Left renal pelvis (tissue), 4 donors: ENCODE results near the gene TIGD1. TPM values are rescaled to one million over a fixed set of nuclear protein-coding genes. Genes with fewer than 3 reads are reported as not detected.
"Not testable (repeated sequence)": the region's sequence is repeated elsewhere in the genome, so short reads cannot be mapped to it uniquely, and the experiment has no call there.

ENCODE experiments used
- DNase-seq, 4 donors: peaks; one replicate each; pipeline ENCODE4 v3.0.0-alpha.2; 2013; ENCODE audit warnings: low read depth in 4 of 4, low spot score in 3 of 4
- polyA plus RNA-seq, 4 donors: library from polyadenylated mRNA; unstranded; fragments of 120-200 nt; gene quantifications; one replicate each; pipeline ENCODE4 v1.2.1, GENCODE V29; 2013; ENCODE audit not compliant: insufficient read length in 4 of 4

TIGD1 gene
- polyA plus RNA-seq, 4 donors, result 9.5 to 15.6 (median 11.9) TPM

DNA sequence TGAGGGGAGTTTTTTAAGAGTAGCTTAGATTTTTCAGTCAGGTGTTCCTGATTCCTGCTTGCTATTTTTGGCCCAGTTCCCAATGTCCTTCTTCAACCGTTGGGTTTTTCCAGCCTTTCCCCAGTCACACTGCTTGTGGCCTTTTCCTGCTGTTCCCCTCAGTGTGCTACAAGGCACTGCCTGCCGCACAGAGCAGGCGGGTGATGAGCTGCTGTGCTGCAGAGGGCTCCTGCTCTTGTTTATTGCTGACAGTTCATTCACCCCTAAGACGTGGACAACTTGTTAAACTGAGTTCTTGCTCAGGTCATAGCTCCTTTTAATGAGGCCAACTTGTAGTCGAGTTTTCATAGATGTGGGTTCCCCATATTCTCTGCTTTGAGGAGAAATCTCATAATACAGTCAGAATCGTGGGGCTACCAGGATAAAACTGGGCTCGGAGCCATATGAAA lies 20.7 kb upstream of the TIGD1 start:
- no peak for DNase-seq

DNA sequence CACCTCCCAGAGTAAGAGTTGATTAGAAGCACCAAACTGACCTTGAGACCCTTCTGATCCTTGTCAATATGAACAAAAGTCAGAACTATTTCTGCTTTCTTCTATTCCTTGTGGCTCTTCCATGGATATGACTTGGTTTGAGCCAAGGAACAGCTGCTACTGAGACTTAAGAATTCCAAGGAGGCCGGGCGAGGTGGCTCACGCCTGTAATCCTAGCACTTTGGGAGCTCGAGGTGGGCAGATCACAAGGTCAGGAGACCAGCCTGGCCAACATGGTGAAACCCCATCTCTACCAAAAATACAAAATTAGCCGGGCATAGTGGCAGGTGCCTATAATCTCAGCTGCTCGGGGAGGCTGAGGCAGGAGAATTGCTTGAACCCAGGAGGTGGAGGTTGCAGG lies 20.1 kb upstream of the TIGD1 start:
- DNase-seq, result not testable (repeated sequence)

DNA sequence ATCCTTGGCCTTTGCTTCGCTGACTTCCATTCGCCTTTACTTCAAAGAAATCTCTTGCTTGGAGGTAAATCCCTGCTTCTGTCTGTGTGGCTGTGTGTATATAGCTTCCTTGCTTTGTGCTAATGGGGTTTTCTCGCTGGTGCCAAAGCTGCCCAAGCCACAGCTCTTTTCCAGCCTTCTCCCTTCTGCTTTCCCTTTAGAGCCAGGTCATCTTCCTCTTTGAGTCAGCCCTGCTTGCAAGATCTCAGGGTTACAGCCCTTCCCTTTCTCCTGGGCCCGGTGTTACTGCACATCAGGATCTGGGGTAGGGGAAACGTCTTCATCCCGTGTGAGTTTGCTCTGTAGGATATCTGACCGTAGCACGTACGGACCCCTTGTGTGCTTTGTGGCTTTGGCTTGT lies 19.2 kb upstream of the TIGD1 start:
- DNase-seq, result no peak

DNA sequence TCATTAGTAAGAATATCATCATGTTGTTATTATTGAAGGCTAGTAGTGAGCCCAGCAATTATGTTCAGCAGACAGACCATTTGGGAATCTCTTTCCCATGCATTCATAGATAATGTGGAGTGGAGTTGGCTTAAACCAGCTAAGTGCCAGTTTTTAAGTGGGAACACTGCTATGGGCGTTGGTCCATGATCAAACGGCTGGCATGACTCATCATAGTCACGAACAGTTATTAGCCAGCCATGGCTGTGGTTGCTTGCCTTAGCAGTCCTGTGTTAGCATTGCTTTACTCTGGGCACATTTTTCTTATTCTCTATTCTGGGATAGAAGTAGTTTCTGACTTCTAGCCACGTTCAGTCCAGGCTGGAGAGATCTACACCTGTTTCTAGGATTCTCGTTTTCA lies 17.8 kb upstream of the TIGD1 start:
- DNase-seq, result no peak

DNA sequence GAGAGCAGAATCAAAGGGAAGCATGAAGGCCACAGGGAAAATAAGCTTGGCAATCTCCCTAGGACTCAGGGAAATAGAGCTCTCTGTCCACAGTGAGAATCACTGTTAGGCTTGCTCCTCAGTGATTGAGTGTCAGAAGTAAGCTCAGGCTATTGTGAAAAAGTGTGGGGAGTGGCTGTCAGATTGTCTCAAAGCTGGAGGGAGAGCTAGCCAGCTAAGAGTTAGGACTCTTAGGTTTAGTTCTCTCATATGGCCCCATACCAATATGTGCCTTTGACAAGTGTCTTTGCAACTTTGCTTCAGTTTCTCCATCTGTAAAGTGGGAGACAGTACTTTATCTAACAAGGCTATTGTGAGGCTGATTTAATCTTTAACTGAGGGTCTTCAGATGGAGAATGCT lies 17.4 kb upstream of the TIGD1 start:
- DNase-seq, result no peak

DNA sequence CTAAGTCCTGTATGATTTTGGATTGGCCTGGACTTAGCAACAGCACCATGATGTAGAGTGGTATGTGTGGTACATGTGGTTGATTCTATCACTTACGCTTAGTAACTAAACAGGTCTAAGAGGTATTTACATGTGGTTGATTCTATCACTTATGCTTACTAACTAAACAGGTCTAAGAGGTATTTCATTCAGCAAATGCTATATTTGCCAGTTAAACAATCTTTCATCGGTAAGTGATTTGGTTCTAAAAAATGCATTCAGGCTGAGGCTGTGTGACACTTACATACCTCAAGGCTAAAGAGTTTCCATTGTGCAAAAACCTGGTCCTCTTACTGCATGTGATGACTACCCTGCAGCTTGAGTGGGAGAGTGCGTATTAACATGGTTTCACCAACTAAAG lies 13.2 kb upstream of the TIGD1 start:
- DNase-seq, result no peak

DNA sequence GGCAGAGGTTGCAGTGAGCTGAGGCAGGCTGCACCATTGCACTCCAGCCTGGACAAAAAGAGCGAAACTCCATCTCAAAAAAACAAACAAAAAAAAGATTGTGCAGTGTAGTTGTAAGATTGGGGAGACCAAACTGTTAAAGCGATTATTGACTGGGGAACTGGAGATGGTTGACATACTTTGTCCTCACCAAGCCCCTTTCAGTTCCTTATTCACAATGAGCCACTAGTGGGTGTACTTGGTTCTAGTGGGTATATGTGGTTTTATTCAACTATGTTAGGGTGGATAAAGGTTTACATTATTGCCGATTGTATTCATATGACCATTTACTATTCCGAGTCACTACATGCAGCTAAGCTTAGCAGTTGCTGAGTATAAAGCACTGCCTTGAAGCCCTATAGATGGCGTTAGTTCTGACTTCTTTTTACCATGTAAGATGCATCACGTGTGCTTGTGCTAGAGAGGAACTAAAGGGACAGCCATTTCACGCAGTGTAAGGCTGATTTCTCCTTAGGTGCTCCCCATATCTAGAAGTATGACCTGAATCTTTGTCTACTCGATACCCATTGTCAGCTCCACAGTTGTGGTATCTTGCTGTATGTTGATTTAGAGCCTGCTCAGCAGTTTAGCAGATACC lies 12.3 kb upstream of the TIGD1 start:
- no peak for DNase-seq

DNA sequence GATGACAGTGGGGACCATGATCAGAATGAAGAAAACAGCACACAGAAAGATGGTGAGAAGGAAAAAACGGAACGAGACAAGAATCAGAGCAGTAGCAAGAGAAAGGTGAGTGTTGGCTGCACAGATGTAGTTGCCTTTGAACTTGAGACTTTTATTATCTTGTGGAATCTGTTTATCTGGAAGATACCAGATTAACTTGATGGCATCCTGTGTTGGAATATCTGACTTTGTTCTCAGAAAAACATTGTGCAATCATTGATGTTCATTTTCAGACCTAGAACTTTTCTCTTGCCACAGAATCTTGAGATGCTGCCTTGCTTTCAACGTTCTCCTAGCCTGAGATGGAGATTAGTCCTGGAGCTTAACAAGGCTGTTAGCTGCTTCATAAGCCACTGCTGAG lies 6.1 kb upstream of the TIGD1 start:
- no peak for DNase-seq

DNA sequence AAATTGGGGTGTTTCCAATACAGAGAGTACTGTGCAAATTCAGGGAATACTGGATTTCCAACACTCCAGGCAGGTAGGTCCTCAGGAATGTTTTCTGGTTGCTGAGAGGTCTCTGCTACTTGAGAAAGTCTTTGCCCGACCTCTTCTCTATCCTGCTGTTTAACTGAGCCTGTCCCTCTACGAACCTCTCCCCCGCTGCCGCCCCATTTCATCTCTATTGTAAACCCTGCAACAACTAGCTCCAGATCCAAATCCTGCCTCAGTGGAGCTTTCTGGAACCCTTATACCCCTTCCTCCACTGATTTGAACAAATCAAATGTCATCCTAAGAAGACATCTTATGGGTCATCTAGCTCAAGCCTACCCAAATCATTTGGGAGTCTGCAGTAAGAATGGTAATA lies 1.4 kb upstream of the TIGD1 start:
- no peak for DNase-seq

DNA sequence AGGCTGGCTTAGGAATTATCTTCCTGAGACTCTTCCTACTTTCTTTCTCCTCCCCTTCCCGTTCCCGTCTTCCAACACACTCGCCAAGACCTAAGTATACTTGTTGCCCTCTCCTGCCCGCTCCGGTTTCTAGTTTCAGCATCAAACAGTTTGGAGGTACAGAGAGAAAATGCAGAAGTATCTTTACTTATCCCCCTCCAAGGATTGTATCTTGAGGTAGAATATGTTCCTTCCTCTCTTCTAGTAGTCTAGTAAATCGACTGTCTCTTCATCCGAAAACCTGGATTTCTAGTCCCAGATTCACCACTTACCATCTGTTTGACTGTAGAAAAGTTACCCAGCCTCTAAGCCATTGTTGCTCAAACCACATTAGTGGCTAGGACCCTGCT lies 887 bp upstream of the TIGD1 start:
- DNase-seq, result no peak

DNA sequence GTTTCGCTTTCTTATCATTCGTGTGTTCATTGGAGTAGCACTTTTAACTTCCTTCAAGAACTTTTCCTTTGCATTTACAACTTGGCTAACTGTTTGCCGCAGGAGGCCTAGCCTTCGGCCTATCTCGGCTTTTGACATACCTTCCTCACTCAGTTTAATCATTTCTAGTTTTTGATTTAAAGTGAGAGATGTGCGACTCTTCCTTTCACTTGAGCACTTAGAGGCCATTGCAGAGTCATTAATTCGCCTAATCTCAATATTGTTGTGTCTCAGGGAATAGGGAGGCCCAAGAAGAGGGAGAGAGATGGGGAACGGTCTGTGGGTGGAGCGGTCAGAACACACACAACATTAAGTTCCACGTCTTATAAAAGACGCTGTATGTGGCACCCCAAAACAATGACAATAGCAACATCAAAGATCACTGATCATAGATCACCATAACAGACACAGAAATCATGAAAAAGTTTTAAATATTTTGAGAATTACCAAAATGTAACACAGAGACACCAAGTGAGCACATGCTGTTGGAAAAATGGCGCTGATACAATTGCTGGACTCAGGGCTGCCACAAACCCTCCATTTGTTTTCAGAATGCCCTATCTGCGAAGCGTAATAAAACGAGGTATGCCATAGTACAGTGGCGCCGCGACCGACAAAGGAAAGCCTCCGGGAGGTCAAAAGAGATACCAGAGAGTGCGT lies 553 bp downstream of the TIGD1 start:
- DNase-seq, result no peak

DNA sequence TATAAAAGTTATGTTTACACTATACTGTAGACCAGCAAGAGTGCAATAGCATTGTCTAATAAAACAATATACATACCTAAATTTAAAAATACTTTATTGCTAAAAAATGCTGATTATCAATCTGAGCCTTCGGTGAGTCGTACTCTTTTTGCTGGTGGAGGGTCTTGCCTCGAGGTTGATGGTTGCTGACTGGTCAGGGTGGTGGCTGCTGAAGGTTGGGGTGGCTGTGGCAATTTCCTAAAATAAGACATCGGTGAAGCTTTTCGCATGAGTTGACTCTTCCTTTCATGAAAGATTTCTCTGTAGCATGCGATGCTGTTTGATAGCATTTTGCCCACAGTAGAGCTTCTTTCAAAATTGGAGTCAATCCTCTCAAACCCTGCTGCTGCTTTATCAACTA lies 2.4 kb downstream of the TIGD1 start:
- no peak for DNase-seq

DNA sequence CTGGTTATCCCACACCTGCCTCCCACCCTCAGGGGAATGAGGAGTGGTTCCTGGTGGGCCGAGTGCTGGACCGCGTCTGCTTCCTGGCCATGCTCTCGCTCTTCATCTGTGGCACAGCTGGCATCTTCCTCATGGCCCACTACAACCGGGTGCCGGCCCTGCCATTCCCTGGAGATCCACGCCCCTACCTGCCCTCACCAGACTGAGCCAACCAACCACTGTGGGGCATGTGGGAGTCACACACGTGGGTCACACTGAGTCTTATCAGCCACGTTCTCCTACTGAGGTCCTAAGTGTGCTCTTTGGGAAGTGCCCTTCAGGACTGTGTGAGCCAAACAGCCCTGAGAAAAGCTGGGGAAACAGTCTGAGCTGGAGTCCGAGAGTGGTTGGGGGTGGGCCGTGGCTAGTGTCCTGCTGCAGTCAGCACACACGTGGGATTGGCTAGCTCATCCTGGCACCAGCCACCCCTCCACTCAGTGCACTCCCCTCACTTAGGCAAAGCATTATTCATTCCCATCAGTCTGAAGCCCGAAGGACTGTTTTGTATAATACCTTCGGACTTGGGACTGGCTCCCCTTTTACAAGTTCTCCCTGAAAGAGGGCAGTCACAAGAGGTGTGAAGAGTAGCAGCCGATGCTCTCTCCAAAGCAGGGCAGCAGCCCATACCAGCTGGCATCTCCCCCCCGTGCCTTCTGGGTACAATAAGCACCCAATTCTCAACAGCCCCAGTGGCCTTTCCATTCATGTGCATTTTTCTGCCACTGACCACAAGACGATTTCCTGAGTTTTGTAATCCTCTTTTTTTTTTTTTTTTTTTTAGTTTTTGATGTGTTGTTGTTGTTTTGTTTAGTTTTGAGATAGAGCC lies 4.6 kb downstream of the TIGD1 start:
- no peak for DNase-seq

DNA sequence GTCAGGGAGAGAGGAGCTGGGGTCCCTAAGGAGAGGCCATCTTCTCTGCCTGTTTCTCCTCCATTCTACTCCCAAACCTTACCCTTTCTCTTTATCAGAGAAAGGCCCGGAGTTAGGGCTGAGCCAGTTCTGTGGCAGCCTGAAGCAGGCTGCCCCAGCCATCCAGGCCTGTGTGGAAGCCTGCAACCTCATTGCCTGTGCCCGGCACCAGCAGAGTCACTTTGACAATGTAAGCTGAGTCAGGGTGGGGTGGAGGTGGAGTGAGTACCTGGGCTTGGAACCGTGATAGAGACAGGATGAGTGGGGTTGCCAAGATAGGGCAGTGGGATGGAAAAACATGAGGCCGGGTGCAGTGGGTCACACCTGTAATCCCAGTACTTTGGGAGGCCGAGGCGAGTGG lies 5.7 kb downstream of the TIGD1 start:
- DNase-seq, result no peak

DNA sequence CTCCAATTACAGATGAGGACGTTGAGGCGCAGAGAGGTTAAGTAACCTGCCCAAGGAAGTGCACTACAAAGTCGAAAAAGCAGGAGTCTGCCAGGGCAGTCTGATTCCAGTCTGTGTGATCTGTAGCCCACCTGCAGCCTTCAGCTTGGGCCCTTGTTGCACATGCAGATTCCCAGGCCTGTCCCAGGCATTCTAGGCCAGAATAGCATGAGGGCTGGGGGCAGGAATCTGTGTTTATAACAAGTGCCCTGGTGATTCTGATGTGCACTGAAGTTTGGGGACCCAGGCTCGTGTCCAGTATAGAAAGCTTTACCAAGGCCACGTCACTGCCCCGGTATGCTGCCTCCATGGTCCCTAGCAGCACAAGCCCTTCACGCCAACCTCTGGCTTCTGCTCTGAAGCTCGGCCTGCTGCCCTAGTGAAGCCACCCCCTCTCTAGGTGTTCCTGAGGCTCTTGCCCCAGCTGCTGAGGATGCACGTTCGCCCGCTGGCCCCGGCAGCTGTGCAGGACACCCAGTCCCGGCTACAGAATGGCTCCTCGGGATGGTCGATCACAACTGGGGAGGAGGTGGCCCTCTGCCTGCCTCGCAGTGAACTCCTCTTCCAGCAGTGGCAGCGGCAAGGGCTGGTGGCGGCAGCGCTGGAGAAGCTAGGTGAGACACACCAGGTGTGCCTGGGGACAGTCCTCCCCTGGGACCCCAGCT lies 6.3 kb downstream of the TIGD1 start:
- DNase-seq, result no peak

DNA sequence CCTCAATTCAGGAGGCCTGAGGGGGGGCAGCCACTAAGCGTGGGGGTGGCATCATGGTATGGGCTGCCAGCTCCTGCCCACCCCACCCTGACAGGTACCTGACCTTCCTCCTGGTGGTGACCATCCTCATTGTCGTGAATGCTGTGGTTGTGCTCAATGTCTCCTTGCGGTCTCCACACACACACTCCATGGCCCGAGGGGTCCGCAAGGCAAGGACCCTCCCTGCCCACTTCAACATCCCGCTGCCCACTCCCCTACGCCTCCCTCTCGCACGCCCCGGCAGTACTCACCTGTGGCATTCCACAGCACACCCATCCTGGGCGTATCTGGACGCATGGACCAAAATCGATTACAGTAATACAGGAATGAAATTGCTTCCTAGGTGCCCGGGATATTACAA lies 6.9 kb downstream of the TIGD1 start:
- no peak for DNase-seq

DNA sequence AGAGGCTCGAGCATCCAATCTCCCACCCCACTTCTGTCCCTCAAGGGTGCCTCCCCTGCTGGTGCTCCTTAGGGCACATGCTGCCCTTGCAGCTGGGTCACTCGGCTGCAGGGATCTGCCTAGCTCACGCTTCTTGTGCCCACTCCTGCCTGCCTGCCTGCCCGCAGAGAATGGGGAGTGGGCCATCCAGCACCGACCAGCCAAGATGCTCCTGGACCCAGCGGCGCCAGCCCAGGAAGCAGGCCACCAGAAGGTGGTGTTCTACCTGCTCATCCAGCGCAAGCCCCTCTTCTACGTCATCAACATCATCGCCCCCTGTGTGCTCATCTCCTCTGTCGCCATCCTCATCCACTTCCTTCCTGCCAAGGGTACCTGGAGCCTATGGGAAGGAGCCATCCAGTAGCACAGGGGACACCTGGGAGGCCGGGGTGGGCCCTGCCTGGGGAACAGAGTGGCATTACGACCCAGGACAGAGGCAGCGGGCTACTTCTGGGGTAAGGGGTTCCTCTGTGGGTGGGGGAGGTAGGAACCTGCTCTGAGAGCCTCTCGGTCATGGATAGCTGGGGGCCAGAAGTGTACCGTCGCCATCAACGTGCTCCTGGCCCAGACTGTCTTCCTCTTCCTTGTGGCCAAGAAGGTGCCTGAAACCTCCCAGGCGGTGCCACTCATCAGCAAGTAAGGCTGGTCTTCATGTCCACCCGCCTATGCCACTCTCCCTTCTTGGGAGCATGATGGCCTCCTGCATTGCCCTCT lies 7.5 kb downstream of the TIGD1 start:
- DNase-seq, result no peak

DNA sequence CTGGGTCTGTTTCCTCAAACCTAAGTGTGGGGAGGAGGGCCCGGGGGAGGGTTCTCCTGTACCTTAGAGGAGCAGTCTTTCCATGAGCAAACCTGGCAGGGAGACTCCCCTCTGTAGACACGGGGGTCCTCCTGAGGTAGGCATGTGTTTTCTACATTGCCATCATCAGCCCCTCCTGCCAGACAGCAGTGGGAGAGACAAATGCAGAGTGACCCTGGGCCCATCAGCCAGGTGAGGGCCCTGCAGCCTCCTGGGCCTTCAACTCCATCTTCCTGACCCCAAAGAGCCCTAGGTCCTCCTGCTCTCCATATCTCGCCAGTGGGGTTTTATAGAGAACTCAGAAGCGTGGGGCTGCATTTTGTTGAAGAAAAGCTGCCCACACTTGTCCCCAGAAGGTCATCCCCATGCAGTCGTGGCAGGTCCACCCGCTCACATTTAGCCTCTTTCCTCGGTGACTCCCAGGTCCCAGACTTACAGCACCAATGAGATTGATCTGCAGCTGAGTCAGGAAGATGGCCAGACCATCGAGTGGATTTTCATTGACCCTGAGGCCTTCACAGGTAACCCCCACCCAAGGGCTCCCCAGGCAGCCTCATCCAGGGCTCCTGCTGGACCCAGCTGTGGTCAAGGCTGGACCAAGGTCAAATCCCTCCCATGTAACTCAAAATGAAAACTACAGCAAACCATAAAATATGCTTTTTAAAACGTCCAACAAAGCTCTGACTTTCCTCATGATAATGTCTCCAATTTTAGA lies 8.2 kb downstream of the TIGD1 start:
- DNase-seq, result no peak

DNA sequence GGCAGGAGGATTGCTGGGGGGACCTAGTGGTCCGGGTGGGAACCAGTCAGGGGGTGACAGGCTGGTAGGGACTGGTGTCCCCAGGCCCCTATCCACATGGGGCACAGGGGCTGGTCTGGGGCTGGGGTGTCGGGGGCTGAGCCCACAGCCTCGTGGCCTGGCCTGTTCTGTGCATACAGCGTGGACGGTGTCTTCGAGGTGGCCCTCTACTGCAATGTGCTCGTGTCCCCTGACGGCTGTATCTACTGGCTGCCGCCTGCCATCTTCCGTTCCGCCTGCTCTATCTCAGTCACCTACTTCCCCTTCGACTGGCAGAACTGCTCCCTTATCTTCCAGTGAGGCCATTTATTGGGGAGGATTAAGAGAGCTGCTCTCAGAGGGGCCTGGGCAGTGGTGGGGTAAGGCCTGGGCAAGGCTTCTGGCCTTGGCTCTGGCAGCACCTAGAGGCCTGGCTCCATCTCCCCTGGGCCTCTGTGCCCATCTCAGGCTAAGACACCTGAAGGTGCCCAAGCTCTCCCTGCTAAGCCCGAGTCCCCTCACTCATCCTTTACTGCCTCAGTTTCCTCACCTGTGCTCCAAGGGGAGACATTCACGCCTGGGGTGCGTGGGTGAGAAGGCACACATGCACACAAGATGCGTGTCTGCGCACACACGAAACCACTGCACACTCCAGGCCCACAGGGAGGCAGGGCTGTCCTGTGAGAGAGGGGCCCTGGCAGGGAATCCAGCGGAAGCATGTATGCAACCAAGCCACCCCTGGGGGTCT lies 9.0 kb downstream of the TIGD1 start:
- no peak for DNase-seq
